Stimulated activated CD8-positive, alpha-beta memory T cell treated with anti-CD3 and anti-CD28 coated beads, Interleukin-15, amount 100 ng/mL, for 4 hours (primary cell): ENCODE measurements around the gene MCAM.

Experiments
- DNase-seq, 2 donors: peaks; one replicate each; pipeline ENCODE4 v3.0.0-alpha.2; 2020; ENCODE audit warnings: low read depth in 2 of 2

Gene MCAM

GRCh38 chr11:119309411-119309810 is 7.5 kb downstream of the MCAM start:
- no peak for DNase-seq

DNA sequence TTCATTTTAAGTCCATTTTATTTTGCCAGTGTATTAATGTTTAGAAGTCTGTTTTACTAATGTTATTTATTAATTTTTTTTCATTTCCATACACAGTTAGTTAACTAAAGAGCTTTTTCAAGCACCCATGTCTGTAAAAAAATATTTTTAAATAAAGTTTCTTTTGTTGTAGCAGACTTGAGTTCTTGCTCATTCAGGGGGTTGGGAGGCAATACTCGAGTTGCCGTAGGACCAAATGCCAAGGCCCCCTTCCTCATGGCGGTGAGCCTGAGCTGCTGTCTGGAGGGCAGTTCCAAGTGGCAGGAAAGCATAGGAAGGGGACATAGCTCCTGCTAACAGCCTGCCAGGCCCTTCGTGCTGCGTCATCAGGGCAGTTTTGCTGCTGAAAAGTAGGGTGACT is 9.0 kb downstream of the MCAM start:
- no peak for DNase-seq

GRCh38 chr11:119307219-119307618 is 9.7 kb downstream of the MCAM start:
- no peak for DNase-seq

GRCh38 chr11:119306373-119306890 is 10.5 kb downstream of the MCAM start:
- no peak for DNase-seq

DNA sequence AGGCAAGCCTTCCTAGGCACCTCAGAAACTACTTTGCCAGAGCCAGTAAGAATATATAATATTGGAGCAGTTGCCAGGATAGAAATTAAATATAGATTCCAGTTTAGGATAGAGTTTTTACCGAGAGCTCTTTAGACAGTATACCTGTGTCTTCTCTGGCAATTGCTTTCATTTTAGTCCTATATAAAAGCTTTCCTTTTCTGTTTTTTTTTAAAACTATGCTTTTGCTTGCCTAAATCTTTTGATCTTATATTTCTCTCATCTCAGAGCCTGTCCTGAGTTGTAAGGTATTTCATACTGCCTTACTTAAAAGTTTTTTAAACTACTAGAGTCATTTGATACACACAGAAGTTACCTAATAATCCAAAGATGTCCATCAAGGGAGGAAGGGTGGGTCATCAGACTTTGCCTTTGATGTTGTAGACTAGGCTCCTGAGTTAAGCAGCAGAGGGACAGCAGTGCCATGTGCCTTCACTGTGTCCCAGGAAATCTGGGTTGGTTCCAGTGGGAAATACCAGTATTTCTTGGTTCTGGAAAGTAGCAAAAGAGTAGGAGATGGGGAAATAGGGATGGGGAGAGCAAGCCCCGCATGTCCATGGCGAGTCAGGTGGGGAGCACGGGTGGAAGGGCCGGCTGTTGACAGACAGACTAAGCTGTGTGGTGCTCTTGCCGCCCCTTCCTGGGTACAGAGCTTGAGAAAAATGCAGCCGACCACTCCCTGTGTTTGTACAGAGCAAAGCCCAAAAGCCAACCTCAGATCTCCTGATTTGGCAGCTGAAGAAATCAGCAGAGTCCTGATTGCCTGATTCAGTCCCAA is 11.2 kb downstream of the MCAM start:
- DNase-seq, result no peak

DNA sequence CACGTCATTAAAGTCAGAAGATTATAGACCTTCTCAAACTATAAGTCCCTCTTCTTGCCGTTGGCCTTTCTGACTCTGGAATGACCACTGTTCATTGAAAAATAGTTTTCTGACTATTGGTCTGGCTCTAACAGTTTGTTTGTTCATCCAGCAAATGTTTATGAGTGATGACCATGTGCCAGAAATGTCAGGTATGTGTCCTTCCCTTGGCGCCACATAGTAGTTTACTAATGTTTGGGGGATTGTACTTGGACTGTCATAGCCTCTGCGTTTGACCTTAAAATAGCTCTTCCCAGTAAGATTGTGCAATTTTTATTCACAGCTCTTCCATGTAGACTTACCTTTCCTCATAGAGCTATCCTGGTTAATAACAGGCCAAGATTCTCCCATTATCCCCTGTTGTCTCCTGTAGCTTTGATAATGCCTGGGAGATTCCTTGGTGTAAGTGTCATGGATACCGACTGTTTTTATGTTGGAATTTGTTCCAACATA is 13.7 kb downstream of the MCAM start:
- no peak for DNase-seq

GRCh38 chr11:119300198-119300964 is 16.5 kb downstream of the MCAM start:
- DNase-seq, result no peak

DNA sequence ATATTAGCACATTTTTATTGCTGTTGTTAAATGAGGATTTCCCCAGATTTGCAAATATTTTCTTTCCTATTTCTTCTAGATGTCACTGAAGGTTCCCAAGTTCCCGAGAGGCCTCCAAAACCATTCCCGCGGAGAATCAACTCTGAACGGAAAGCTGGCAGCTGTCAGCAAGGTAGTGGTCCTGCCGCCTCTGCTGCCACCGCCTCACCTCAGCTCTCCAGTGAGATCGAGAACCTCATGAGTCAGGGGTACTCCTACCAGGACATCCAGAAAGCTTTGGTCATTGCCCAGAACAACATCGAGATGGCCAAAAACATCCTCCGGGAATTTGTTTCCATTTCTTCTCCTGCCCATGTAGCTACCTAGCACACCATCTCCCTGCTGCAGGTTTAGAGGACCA is 17.5 kb downstream of the MCAM start:
- no peak for DNase-seq

- DNase-seq, result no peak
Measured at GRCh38 chr11:119298726-119299125, 18.2 kb downstream of the MCAM start.

GRCh38 chr11:119297938-119298337 is 19.0 kb downstream of the MCAM start:
- DNase-seq, result no peak

DNA sequence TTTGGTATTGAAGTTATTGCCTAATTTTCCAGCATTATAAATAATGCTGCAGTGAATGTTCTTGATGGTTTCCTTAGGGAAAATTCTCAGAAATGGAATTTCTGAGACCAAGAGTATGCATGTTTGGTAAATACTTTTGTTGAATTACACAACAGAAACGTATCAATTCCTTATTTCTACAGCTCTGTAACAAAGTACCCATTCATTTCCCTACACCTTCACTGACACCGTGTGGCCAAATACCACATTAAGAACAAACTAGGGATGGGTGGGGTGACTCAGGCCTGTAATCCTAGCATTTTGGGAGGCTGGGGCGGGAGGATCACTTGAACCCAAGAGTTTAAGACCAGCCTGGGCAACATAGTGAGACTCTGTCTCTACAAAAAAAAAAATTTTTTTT is 21.8 kb downstream of the MCAM start:
- DNase-seq, result no peak

DNA sequence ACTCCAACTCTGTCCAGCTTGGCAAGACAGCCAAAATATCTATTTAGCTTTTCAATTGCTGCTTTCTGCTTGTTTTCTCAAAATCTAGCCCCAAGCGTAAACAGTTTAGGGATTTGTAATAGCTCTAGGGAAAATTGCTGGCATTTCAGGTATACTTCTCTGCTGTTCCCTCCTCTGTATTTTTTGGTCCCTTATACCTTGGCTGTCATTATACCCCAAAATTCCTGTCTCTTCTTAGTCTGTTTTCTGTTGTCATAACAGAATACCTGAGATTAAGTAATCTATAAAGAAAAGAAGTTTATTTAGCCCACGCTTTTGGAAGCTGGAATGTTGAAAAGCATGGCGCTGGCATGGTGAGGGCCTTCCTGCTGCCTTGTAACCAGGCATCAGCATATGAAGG is 23.5 kb downstream of the MCAM start:
- DNase-seq, result no peak

- DNase-seq, result no peak
Measured at GRCh38 chr11:119290894-119291497, 25.9 kb downstream of the MCAM start.

DNA sequence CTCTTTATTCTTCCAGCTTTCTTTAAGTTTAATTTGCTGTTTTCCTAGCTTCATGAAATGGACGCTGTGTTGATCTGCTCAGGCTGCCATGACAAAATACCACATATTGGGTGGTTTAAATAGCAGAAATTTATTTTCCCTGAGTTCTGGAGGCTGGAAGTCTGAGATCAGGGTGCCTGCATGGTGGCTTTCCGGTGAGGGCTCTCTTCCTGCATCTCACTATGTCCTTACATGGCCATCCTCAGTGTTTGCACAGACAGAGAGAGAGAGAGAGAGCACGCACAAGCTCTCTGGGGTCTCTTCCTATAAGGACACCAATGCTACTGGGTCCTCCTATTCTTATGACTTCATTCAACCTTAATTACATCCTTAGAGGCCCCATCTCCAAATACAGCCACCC is 28.7 kb downstream of the MCAM start:
- no peak for DNase-seq

GRCh38 chr11:119285431-119285830 is 31.5 kb downstream of the MCAM start:
- no peak for DNase-seq

- DNase-seq, result no peak
Measured at GRCh38 chr11:119284344-119285157, 32.4 kb downstream of the MCAM start.

DNA sequence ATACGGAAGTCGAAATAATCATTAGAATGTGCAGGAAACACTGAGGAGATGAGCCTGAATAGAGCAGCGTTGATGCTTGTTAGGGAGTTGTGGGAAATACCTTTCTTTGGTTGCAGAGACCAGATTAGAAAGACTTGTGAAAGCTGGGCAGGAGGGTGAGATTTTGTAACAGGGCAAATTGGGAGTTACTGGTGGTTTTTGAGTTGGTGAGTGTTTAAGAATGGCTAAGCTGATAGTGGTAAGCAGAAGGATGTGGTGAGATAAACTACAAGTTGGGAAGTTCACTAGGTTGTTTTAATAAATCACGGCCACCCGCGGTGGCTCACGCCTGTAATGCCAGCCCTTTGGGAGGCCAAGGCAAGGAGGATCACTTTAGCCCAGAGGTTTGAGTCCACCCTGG is 34.4 kb downstream of the MCAM start:
- no peak for DNase-seq

DNA sequence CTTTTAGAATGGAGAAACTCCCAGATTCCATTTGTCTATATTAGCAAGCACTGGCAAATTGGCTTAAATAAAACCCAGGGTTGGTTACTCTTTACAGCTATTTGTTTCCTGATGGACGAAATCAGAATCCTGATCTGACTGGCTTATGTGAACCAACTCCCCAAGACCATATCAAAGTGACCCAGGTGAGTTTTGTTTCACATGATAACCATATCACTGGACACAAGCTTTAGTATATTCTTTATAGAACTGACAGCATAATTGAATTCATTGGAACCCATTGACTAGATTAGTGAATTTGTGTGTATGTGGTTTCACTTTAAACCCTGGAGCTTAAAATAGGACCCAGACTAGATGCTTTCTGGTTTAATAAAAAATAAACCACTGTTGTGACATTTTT is 39.3 kb downstream of the MCAM start:
- no peak for DNase-seq

- DNase-seq, result no peak
Measured at GRCh38 chr11:119273721-119274120, 43.2 kb downstream of the MCAM start.

- DNase-seq, result no peak
Measured at GRCh38 chr11:119267645-119268044, 49.3 kb downstream of the MCAM start.

GRCh38 chr11:119266517-119267255 is 50.2 kb downstream of the MCAM start:
- DNase-seq, result no peak
